GM19328 (cell line): ENCODE results near the gene MAP3K8.
A peak's percentile ranks its signal among the peaks of the same experiment; 100 is the strongest.

Source experiments
- ATAC-seq: cut with Tn5 transposase; IDR thresholded peaks from one replicate; pipeline ENCODE4 v1.9.1; 2021; ENCODE audit warnings: mild to moderate bottlenecking, moderate library complexity; ENCODE audit not compliant: unreplicated experiment

The MAP3K8 gene

GRCh38 chr10:30433730-30434272, at the start of gene MAP3K8:
Gene MAP3K8, plus strand, starts transcription at chr10:30434184. Its CDS starts 4,755 bp downstream, at chr10:30438939.
- peak; percentile 53 for ATAC-seq

- no peak for ATAC-seq
Observed at GRCh38 chr10:30384701-30385201, 49.2 kb upstream of the MAP3K8 start.

GRCh38 chr10:30386801-30387588, 47.0 kb upstream of the MAP3K8 start:
- no peak for ATAC-seq

- ATAC-seq, result no peak
Observed at GRCh38 chr10:30387646-30388243, 46.2 kb upstream of the MAP3K8 start.

- ATAC-seq, result no peak
Observed at GRCh38 chr10:30389543-30389942, 44.4 kb upstream of the MAP3K8 start.

- no peak for ATAC-seq
Observed at GRCh38 chr10:30390207-30390606, 43.8 kb upstream of the MAP3K8 start.

- no peak for ATAC-seq
Observed at GRCh38 chr10:30391266-30391665, 42.7 kb upstream of the MAP3K8 start.

- peak; percentile 87 for ATAC-seq
Observed at GRCh38 chr10:30392564-30392990, 41.4 kb upstream of the MAP3K8 start.

- ATAC-seq, result no peak
Observed at GRCh38 chr10:30396293-30396692, 37.7 kb upstream of the MAP3K8 start.

- no peak for ATAC-seq
Observed at GRCh38 chr10:30396698-30397097, 37.3 kb upstream of the MAP3K8 start.

- no peak for ATAC-seq
Observed at GRCh38 chr10:30398193-30398592, 35.8 kb upstream of the MAP3K8 start.

- ATAC-seq, result no peak
Observed at GRCh38 chr10:30398788-30399187, 35.2 kb upstream of the MAP3K8 start.

GRCh38 chr10:30403494-30403893, 30.5 kb upstream of the MAP3K8 start:
- ATAC-seq, result no peak

- no peak for ATAC-seq
Observed at GRCh38 chr10:30404540-30404939, 29.4 kb upstream of the MAP3K8 start.

GRCh38 chr10:30411263-30411662, 22.7 kb upstream of the MAP3K8 start:
- no peak for ATAC-seq

GRCh38 chr10:30412901-30413300, 21.1 kb upstream of the MAP3K8 start:
- ATAC-seq, result no peak

- no peak for ATAC-seq
Observed at GRCh38 chr10:30413996-30414576, 19.9 kb upstream of the MAP3K8 start.

- ATAC-seq, result no peak
Observed at GRCh38 chr10:30415593-30415992, 18.4 kb upstream of the MAP3K8 start.

- ATAC-seq, result no peak
Observed at GRCh38 chr10:30417301-30417700, 16.7 kb upstream of the MAP3K8 start.

GRCh38 chr10:30420266-30420665, 13.7 kb upstream of the MAP3K8 start:
- ATAC-seq, result no peak

GRCh38 chr10:30420766-30421165, 13.2 kb upstream of the MAP3K8 start:
- ATAC-seq, result no peak
